ENCODE results near the gene RBL1.
A peak's percentile ranks its signal among the peaks of the same experiment; 100 is the strongest.

The RBL1 gene

GRCh38 chr20:36951198-36951978 is 144.4 kb downstream of the RBL1 start, which contains the start of gene SAMHD1:
SAMHD1 (minus strand) TSS chr20:36951708; CDS start chr20:36951643, 65 bp downstream.
- peak; percentile 71 for DNase-seq (ENCODE audit: low read depth)

GRCh38 chr20:36950414-36951197 is 145.2 kb downstream of the RBL1 start:
- DNase-seq (ENCODE audit: low read depth): peak; percentile 30

All from T follicular helper cell (primary cell).